DOHH2 (cell line): ENCODE data around the gene SLC4A11.

ENCODE experiments used
- EZH2phosphoT487 ChIP-seq: fragments of 200-600 bp; sonication (generic); IDR thresholded peaks from 2 replicates; pipeline ENCODE4 v1.6.1; 2017; ENCODE audit warnings: borderline replicate concordance, mild to moderate bottlenecking, antibody characterized with exemption, low read length, moderate library complexity, mixed read lengths
- TF ChIP-seq, protein P1 (sequence below): fragments of 200-600 bp; sonication (generic); IDR thresholded peaks from one replicate; pipeline ENCODE4 v1.5.1; 2014; ENCODE audit warnings: antibody characterized with exemption, mild to moderate bottlenecking, low read depth, low read length; ENCODE audit not compliant: poor library complexity, severe bottlenecking

DNA sequence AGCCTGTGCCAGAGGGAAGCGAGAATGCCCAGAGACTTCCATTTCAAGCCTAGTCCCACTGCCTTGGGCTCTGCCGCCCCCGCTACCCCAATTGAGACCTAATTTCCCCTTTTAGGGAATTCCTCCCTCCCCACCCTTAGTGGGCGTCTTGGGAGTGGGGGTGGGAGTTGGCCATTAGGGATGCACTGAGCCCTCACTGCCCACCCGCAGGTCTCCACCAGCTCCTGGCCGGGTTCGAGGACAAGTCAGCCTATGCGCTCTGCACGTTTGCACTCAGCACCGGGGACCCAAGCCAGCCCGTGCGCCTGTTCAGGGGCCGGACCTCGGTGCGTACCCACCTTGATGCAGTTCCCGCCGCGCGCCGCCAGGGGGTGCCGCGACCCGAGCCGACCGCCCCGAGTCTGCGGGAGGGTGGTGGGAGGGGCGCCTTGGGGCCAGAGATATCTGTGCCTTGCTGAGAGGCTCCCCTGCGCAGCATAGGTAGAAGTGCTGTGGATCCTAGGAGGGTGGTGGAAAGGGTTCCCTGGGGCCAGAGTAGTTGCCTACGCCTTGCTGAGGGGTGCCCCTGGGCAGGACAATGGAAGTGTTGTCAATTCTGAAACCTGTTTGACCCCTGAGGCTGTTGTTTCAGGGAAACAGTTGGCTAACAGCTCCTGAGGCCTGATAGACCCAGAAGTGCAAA lies 20.5 kb downstream of the SLC4A11 start:
- TF ChIP-seq, protein P1, sequence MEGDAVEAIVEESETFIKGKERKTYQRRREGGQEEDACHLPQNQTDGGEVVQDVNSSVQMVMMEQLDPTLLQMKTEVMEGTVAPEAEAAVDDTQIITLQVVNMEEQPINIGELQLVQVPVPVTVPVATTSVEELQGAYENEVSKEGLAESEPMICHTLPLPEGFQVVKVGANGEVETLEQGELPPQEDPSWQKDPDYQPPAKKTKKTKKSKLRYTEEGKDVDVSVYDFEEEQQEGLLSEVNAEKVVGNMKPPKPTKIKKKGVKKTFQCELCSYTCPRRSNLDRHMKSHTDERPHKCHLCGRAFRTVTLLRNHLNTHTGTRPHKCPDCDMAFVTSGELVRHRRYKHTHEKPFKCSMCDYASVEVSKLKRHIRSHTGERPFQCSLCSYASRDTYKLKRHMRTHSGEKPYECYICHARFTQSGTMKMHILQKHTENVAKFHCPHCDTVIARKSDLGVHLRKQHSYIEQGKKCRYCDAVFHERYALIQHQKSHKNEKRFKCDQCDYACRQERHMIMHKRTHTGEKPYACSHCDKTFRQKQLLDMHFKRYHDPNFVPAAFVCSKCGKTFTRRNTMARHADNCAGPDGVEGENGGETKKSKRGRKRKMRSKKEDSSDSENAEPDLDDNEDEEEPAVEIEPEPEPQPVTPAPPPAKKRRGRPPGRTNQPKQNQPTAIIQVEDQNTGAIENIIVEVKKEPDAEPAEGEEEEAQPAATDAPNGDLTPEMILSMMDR, result peak; percentile 97
- no peak for TF ChIP-seq EZH2phosphoT487
